G401 (cell line): ENCODE results near the gene AFP. TPM values are rescaled to one million over a fixed set of nuclear protein-coding genes. Genes with fewer than 3 reads are reported as not detected.
A peak's percentile ranks its signal among the peaks of the same experiment; 100 is the strongest.

Experiments
- DNase-seq: peaks from one replicate; pipeline ENCODE4 v3.0.0-alpha.2; 2015; ENCODE audit warnings: low spot score
- in situ Hi-C: cut with HindIII; loops from 2 replicates; pipeline ENCODE4 v1.10.0; 2016; ENCODE audit warnings: low sequenced_read_pairs, mixed read lengths
- total RNA-seq: library from RNA; depleted of rRNA; stranded (reverse); fragments of >200 nt; shearing (Covaris generic); gene quantifications from 2 replicates; pipeline ENCODE4 v1.2.3, GENCODE V29; 2014

AFP gene
- total RNA-seq, 1 experiment from 2014 or later, result not detected

GRCh38 chr4:73433140-73433539, 2.9 kb upstream of the AFP start:
- no peak for DNase-seq
- in situ Hi-C loops, result no loop called here

- in situ Hi-C loops, result no loop called here
- no peak for DNase-seq
Measured at GRCh38 chr4:73434311-73434710, 1.7 kb upstream of the AFP start.

DNA sequence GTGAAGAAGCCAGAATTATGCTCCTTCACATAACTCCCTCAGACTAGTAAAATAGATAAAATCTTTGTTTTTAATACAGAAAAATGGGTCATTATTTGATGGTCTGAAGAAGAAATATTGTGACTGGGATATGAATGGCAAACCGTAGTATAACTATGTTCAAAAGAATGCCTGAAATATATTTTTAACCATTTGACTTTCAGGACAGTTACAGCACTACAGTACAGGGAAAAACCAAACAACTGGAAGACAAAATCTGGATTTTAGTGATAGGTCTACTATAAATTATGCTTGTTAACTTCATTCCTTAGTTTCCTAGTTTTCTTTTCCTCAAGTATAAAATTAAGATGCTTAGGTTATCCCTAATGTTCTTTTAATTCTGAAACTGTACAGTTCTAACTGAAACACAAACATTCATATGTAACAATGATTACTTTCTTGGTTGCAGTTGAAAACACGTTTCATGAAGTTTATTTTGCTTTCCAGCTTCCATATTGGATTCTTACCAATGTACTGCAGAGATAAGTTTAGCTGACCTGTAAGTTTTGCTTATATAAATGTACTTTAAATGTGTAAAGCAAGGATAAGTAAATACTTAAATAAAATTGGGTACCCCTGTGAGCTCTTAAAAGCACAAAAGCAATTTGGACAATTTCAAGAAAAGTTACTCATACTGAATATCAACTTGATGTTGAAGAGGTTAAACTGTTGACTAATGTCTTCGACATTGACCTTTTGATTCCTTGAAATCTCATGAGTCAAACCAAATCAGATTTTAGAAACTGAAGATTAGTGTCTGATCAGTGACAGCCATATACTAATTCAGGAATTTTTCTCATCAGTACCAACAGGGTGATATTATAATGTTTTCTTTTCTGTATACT, 895 bp downstream of the AFP start:
- no peak for DNase-seq
- in situ Hi-C loops, result no loop called here

DNA sequence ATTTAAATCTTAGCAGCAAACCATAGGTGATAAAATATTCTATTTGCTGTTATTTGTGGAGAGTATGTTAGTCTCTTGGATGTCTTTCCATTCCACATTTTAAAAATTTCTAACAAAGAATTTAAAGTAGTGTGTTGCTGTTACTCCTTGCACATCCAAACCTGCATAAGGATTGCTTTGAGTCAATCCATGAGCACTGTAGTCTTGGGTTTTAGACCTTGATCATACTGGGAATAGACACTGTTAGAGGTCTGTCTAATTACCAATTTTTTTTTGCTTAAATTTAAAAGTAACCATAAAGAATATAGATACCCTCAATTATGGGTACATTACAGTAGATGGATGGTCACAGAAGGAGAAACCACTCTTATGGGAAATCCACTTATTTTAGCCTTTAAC, 1.5 kb downstream of the AFP start:
- DNase-seq, result no peak
- in situ Hi-C loops, result no loop called here

GRCh38 chr4:73438048-73438447, 2.0 kb downstream of the AFP start:
- DNase-seq, result no peak
- in situ Hi-C loops, result no loop called here

- in situ Hi-C loops, result no loop called here
- DNase-seq, result no peak
Measured at GRCh38 chr4:73438582-73439215, 2.7 kb downstream of the AFP start.

DNA sequence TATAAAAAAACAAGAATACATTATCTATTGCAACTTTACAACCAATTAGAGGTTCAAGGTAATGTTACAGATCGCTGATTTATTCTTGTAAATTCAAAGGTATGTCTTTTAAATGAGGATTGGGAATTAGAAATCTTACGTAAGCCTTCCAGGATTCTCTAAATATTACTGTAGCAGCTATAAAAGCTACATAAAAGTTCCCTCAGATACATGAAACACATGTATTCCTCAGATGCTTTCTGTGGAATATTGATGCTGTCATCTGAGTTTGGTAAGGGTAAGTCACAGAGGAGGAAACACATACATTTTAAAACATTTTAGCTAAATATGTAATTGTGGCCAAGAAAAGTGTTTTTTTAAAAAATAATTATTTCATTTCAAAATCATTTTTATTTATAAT, 3.4 kb downstream of the AFP start:
- no peak for DNase-seq
- in situ Hi-C loops, result no loop called here

- in situ Hi-C loops, result no loop called here
Measured at GRCh38 chr4:73439991-73440390, 4.0 kb downstream of the AFP start.

DNA sequence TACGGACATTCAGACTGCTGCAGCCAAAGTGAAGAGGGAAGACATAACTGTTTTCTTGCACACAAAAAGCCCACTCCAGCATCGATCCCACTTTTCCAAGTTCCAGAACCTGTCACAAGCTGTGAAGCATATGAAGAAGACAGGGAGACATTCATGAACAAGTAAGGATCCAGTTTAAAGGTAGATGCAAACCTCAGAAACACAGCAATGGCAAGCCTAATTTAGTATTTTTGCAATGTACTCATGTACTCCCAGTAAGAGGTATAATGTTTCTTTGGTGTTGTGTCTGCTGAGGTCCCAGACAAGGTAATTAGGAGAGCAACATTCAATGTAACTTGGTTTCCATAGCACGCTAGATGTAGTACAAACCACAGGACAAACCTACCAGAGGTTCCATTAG, 4.6 kb downstream of the AFP start:
- in situ Hi-C loops, result no loop called here

More at GRCh38 chr4:73439991-73440390, 4.0 kb downstream of the AFP start:
- no peak for DNase-seq

DNA sequence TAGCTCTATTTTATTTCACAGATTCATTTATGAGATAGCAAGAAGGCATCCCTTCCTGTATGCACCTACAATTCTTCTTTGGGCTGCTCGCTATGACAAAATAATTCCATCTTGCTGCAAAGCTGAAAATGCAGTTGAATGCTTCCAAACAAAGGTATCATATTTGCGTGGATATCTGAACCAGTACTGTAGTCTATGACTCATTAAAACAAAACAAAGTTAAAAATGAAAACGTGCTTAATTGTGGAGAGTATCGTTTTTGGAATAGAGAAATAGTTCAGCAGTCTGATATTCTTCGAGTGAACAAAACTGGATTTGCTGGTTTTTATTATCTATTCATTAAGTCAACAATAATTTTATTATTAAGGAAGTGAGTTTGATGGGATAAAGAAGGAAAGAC, 6.3 kb downstream of the AFP start:
- DNase-seq, result no peak
- in situ Hi-C loops, result no loop called here

More for the DNA sequence above, 4.6 kb downstream of the AFP start:
- no peak for DNase-seq

DNA sequence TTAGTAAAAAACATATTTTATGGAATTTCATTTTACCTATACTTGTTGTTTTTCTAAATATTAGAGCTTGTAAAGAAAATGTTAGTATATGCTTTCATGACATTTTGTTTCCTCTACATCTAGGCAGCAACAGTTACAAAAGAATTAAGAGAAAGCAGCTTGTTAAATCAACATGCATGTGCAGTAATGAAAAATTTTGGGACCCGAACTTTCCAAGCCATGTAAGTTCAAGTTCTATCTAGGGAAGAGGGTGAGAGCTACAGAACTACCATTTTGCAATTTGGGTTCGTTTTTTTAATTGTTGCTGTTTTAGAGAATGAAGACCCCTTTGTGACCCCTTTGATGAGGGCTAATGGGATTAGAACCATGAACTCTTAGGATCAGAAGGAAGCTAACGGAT, 7.2 kb downstream of the AFP start:
- in situ Hi-C loops, result no loop called here
- DNase-seq, result no peak

GRCh38 chr4:73445383-73446335, 9.6 kb downstream of the AFP start:
- DNase-seq, result no peak
- in situ Hi-C loops, result no loop called here

- in situ Hi-C loops, result no loop called here
- DNase-seq, result no peak
Measured at GRCh38 chr4:73446336-73446938, 10.4 kb downstream of the AFP start.

DNA sequence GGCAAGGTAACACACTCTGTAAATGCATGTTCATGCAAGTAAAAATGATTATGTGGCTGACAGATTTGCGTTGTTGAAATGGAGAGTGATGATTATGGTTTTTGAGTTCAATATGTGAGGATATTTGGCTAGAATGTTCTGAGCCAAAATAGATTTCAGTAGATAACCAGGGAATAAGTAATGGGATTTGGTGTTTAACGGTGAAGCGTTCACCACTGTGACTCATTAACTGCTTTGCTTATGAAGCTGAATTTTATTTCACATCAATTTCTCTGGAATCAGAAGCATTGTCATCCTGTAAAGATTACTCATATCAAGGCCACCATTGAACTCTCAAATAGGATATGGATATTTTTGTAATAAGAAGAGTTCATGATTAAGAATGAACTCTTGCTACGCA, 11.7 kb downstream of the AFP start:
- in situ Hi-C loops, result no loop called here
- no peak for DNase-seq

- in situ Hi-C loops, result no loop called here
- no peak for DNase-seq
Measured at GRCh38 chr4:73448448-73449203, 12.6 kb downstream of the AFP start.

- in situ Hi-C loops, result no loop called here
- DNase-seq, result peak; percentile 12
Measured at GRCh38 chr4:73450398-73451004, 14.5 kb downstream of the AFP start.

DNA sequence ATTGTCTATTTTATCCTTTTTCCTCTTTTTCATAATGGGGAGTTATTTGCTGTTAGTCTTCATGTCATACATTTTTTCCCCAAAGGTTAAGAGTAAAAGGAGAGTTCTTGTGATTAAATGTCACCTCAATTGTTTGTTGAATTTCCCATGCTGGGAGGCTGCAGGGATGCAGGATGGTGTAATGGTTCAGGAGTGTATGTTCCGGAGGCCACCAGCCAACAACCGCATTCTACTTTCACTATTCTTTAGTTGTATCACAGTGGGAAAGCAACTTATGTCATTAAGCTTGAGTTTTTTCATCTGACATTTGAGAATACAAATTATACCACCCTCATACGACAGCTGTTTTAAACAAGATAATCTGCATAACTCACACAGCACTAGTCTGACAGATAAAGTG, 15.4 kb downstream of the AFP start:
- in situ Hi-C loops, result no loop called here
- DNase-seq, result peak; percentile 50
